Measurements from ENCODE around the gene FAM124B.
"Not testable (repeated sequence)": the region's sequence is repeated elsewhere in the genome, so short reads cannot be mapped to it uniquely, and the experiment has no call there.

FAM124B gene

GRCh38 chr2:224395620-224396390, 6.1 kb downstream of the FAM124B start:
- Histone ChIP-seq H3K27me3 (no peaks in the 10 kb centered on the region), H3K4me1 (peaks cover 0 to 8% (median 5%) of the 10 kb centered on the region in 10 experiments; a peak in 9 of 20 replicates), H3K9me3 (replicated peaks in 1 of 11) (peaks cover 0 to 13% (median 9%) of the 10 kb centered on the region in 11 experiments; a peak in 14 of 22 replicates), H3K4me2 (peak overlapping the region in 8 of 11 experiments; percentile 19 to 48 (median 41); a peak in 14 of 22 replicates), H3K36me3 (no peaks in the 10 kb centered on the region), H4K20me1 (no peaks in the 10 kb centered on the region), H3K9ac (no peak overlapping the region), H3K4me3 (no peak overlapping the region), H3K27ac (no peak overlapping the region)
- TF ChIP-seq Cebpa-rat (IDR thresholded peaks at IDR 0.05) = no peak

DNA sequence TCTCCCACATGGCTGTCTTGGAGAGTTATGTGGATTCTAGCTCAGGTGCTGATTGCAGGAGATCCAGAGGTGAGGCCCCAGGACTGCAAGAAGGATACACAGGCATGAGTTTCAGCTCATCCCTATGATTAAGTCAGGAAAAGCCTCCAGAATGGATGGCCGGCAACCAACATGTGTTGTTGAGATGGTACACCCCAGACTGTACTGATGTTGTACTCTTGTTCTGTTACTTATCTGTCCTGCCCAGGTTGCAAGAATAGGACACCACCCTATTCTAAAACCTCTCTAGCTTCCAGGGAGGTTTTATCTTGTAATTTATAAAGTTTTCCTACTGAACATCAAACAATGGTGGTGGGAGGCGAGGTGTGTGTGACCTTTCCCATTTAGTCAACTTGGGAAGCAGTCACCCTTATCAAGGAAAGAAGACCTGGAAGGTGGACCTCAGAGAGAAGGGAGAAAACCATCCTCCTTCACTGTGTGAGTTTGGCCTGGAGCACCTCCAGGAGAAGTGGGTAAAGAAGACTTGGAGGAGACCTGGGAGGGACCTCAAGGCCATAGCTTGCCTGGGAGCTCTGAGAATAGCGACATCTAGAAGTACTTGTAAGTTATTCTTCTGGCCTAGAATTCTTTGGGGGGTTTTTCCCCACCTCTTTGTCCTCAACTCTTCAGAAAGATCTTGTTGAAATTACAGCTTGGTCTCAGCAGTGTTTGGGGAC, 8.6 kb downstream of the FAM124B start:
- no peaks in the 10 kb centered on the region for H4K20me1 ChIP-seq
- no peak overlapping the region for H3K4me2 ChIP-seq
- peaks cover 0 to 8% (median 5%) of the 10 kb centered on the region in 10 experiments; a peak in 9 of 20 replicates for H3K4me1 ChIP-seq
- no peak for TF ChIP-seq Cebpa-rat (IDR thresholded peaks at IDR 0.05)
- peaks cover 0 to 13% (median 9%) of the 10 kb centered on the region in 11 experiments; a peak in 14 of 22 replicates for H3K9me3 ChIP-seq (replicated peaks in 1 of 11)
- H3K27me3 ChIP-seq = no peaks in the 10 kb centered on the region
- H3K36me3 ChIP-seq = no peaks in the 10 kb centered on the region
- H3K4me3 ChIP-seq = no peak overlapping the region
- no peak overlapping the region for H3K27ac ChIP-seq
- no peak overlapping the region for H3K9ac ChIP-seq

DNA sequence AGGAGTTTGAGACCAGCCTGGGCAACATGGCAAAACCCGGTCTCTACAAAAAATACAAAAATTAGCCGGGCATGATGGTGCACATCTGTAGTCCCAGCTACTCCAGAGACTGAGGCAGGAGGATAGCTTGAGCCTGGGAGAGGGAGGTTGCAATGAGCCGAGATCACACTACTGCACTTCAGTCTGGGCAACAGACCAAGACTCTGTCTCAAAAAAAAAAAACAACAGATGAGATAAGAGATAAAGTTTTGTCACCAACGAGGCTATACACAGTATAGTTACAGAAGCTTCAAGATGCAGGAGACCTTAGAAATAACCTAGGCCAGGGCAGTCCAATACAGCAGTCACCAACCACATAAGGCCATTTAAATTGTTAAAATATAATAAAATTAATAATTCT, 9.4 kb downstream of the FAM124B start:
- peaks cover 0 to 11% (median 9%) of the 10 kb centered on the region in 11 experiments; a peak in 14 of 22 replicates for H3K9me3 ChIP-seq (replicated peaks in 1 of 11)
- no peak for TF ChIP-seq Cebpa-rat (IDR thresholded peaks at IDR 0.05)
- H4K20me1 ChIP-seq = no peaks in the 10 kb centered on the region
- no peaks in the 10 kb centered on the region for H3K36me3 ChIP-seq
- no peak overlapping the region for H3K4me2 ChIP-seq
- no peak overlapping the region for H3K9ac ChIP-seq
- H3K4me3 ChIP-seq = no peak overlapping the region
- H3K27me3 ChIP-seq = no peaks in the 10 kb centered on the region
- no peak overlapping the region for H3K27ac ChIP-seq
- H3K4me1 ChIP-seq = peaks cover 0 to 8% (median 5%) of the 10 kb centered on the region in 10 experiments; a peak in 9 of 20 replicates

DNA sequence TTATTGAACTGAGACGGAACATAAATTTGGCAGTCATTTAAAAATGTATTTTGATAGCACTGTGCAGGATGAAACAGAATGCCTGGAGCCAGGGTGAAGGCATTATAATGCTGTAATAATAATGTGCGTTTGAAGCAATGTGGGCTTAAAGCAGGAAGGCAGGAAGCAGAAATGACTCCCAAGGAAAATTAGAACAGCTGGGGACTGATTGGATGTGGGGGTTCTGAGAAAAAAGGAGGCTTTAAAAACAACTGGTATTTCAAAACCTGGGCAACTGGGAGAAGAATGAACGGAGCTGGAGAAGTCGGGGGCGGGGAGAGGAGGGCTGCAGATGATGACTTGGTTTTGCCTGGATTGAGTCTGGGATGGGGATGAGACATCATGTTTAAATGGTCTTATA, 12.6 kb downstream of the FAM124B start:
- no peak overlapping the region for H3K27ac ChIP-seq
- H3K36me3 ChIP-seq = no peaks in the 10 kb centered on the region
- TF ChIP-seq Cebpa-rat (IDR thresholded peaks at IDR 0.05) = no peak
- H3K4me3 ChIP-seq = no peak overlapping the region
- H3K4me2 ChIP-seq = no peak overlapping the region
- no peaks in the 10 kb centered on the region for H3K27me3 ChIP-seq
- H3K9ac ChIP-seq = no peak overlapping the region
- H3K9me3 ChIP-seq (replicated peaks in 1 of 11) = no peaks in the 10 kb centered on the region
- H3K4me1 ChIP-seq = no peaks in the 10 kb centered on the region
- H4K20me1 ChIP-seq = no peaks in the 10 kb centered on the region

- no peak overlapping the region for H3K4me2 ChIP-seq
- H3K27ac ChIP-seq = no peak overlapping the region
- H3K36me3 ChIP-seq = no peaks in the 10 kb centered on the region
- 0 out of 22 replicates have a peak, but pooled peaks cover 0 to 7% (median 0%) of the 10 kb centered on the region in 11 experiments for H3K9me3 ChIP-seq (replicated peaks in 1 of 11)
- no peak for TF ChIP-seq Cebpa-rat (IDR thresholded peaks at IDR 0.05)
- H4K20me1 ChIP-seq = no peaks in the 10 kb centered on the region
- H3K4me1 ChIP-seq = no peaks in the 10 kb centered on the region
- no peak overlapping the region for H3K9ac ChIP-seq
- H3K27me3 ChIP-seq = no peaks in the 10 kb centered on the region
- no peak overlapping the region for H3K4me3 ChIP-seq
Measured at GRCh38 chr2:224386876-224387275, 15.0 kb downstream of the FAM124B start.

DNA sequence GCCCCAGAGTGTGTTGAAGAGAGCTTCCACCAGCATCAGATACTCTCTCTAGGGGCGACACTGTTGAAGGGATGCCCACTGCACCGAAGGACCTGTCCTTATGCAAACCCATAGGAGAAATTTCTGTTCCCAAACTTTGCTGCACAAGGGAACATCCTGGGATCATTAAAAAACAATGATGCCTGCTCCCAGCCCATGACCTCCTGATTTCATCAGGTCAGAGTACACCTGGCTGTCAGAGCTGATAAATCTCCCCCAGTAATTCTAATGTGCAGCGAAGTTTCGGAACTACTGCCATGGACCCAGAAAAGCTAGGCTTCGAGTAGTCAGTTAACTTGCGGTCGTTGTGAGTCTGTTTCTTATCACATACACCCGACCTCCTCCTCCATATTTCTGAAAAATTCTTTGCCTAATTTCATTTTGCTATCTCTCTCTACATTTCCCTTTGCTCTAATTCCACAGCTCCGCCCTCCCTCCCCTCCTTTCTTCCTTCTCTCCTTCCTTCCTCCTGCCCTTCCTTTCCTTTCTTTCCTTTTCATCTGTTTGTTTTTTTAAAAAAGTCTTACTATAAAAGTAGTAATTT, 18.8 kb downstream of the FAM124B start:
- H3K4me3 ChIP-seq = no peak overlapping the region
- H3K27me3 ChIP-seq = no peaks in the 10 kb centered on the region
- H3K36me3 ChIP-seq = no peaks in the 10 kb centered on the region
- H3K27ac ChIP-seq = no peak overlapping the region
- no peak overlapping the region for H3K9ac ChIP-seq
- H3K4me2 ChIP-seq = no peak overlapping the region
- TF ChIP-seq Cebpa-rat (IDR thresholded peaks at IDR 0.05) = no peak
- no peaks in the 10 kb centered on the region for H4K20me1 ChIP-seq
- peaks cover 3 to 30% (median 15%) of the 10 kb centered on the region in 10 experiments; a peak in 19 of 20 replicates for H3K4me1 ChIP-seq
- 0 out of 22 replicates have a peak, but pooled peaks cover 0 to 7% (median 0%) of the 10 kb centered on the region in 11 experiments for H3K9me3 ChIP-seq (replicated peaks in 1 of 11)

DNA sequence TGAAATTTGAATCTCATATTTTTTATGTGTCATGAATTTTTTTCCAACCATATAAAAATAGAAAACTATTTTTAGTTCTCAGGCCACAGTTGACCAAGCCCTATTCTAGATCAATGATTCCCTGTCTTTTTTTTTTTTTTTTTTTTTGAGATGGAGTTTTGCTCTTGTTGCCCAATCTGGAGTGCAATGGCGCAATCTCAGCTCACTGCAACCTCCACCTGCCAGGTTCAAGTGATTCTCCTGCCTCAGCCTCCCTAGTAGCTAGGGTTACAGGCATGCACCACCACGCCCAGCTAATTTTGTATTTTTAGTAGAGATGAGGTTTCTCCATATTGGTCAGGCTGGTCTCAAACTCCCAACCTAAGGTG, 19.6 kb downstream of the FAM124B start:
- H3K27ac ChIP-seq; H3K4me3 ChIP-seq; H3K9me3 ChIP-seq (replicated peaks in 1 of 11); H3K4me2 ChIP-seq; H3K36me3 ChIP-seq; H3K27me3 ChIP-seq; H3K9ac ChIP-seq; H4K20me1 ChIP-seq: not testable (repeated sequence)
- peaks cover 10 to 38% (median 22%) of the 10 kb centered on the region in 10 experiments; a peak in 19 of 20 replicates for H3K4me1 ChIP-seq

- TF ChIP-seq Cebpa-rat (IDR thresholded peaks at IDR 0.05) = no peak
- no peak overlapping the region for H3K9ac ChIP-seq
- no peak overlapping the region for H3K27ac ChIP-seq
- no peaks in the 10 kb centered on the region for H3K27me3 ChIP-seq
- H3K4me3 ChIP-seq = no peak overlapping the region
- H3K4me1 ChIP-seq = peaks cover 14 to 44% (median 27%) of the 10 kb centered on the region in 10 experiments; a peak in 19 of 20 replicates
- no peak overlapping the region for H3K4me2 ChIP-seq
- peaks cover 0 to 8% (median 5%) of the 10 kb centered on the region in 11 experiments; a peak in 10 of 22 replicates for H3K9me3 ChIP-seq (replicated peaks in 1 of 11)
- H4K20me1 ChIP-seq = no peaks in the 10 kb centered on the region
- no peaks in the 10 kb centered on the region for H3K36me3 ChIP-seq
Measured at GRCh38 chr2:224381521-224382279, 20.2 kb downstream of the FAM124B start.
